Left hindlimb (tissue), 1 donor: ENCODE results near the gene SUMO1.
"Not testable (repeated sequence)": the region's sequence is repeated elsewhere in the genome, so short reads cannot be mapped to it uniquely, and the experiment has no call there.

ENCODE experiments used
- DNase-seq: peaks from one replicate; pipeline ENCODE4 v3.0.0-alpha.2; 2018

The SUMO1 gene

GRCh38 chr2:202238234-202239197, at the start of gene SUMO1:
Gene SUMO1 (minus strand): TSS chr2:202238597. CDS start chr2:202238451, 146 bp downstream.
- peak; percentile 96 for DNase-seq

- DNase-seq, result no peak
Measured at GRCh38 chr2:202286595-202286994, 48.2 kb upstream of the SUMO1 start.

- DNase-seq, result no peak
Measured at GRCh38 chr2:202278944-202279343, 40.5 kb upstream of the SUMO1 start.

- no peak for DNase-seq
Measured at GRCh38 chr2:202278036-202278760, 39.8 kb upstream of the SUMO1 start.

- DNase-seq, result not testable (repeated sequence)
Measured at GRCh38 chr2:202276078-202276720, 37.8 kb upstream of the SUMO1 start.

GRCh38 chr2:202270487-202270886, 32.1 kb upstream of the SUMO1 start:
- DNase-seq, result no peak

- no peak for DNase-seq
Measured at GRCh38 chr2:202269585-202269984, 31.2 kb upstream of the SUMO1 start.

- DNase-seq, result no peak
Measured at GRCh38 chr2:202267495-202267894, 29.1 kb upstream of the SUMO1 start.

- peak; percentile 96 for DNase-seq
Measured at GRCh38 chr2:202265467-202266277, 27.3 kb upstream of the SUMO1 start, which contains the start of gene NOP58. Gene NOP58 (plus strand): TSS chr2:202265763. CDS start chr2:202265942, 179 bp downstream.

- no peak for DNase-seq
Measured at GRCh38 chr2:202261531-202261930, 23.1 kb upstream of the SUMO1 start.

GRCh38 chr2:202251494-202251893, 13.1 kb upstream of the SUMO1 start:
- DNase-seq, result no peak

GRCh38 chr2:202249521-202250253, 11.3 kb upstream of the SUMO1 start:
- no peak for DNase-seq

- not testable (repeated sequence) for DNase-seq
Measured at GRCh38 chr2:202247710-202248109, 9.3 kb upstream of the SUMO1 start.

- DNase-seq, result no peak
Measured at GRCh38 chr2:202237787-202238233, 587 bp downstream of the SUMO1 start.

- DNase-seq, result no peak
Measured at GRCh38 chr2:202221873-202222272, 16.5 kb downstream of the SUMO1 start.

- DNase-seq, result no peak
Measured at GRCh38 chr2:202215179-202215578, 23.2 kb downstream of the SUMO1 start.

GRCh38 chr2:202208526-202208925, 29.9 kb downstream of the SUMO1 start:
- DNase-seq, result no peak

- DNase-seq, result no peak
Measured at GRCh38 chr2:202204855-202205254, 33.5 kb downstream of the SUMO1 start.

GRCh38 chr2:202203348-202203747, 35.0 kb downstream of the SUMO1 start:
- no peak for DNase-seq

GRCh38 chr2:202201220-202202160, 36.9 kb downstream of the SUMO1 start:
- DNase-seq, result no peak
